Ovary (tissue), 3 donors: Measurements from ENCODE around the gene FAR1.
"Not testable (repeated sequence)": the region's sequence is repeated elsewhere in the genome, so short reads cannot be mapped to it uniquely, and the experiment has no call there.

Experiments
- CTCF ChIP-seq, 3 donors: fragments of 450-650 bp in 2 of 3; fragments of 200-600 bp in 1 of 3; IDR thresholded peaks; one replicate each; pipeline versions ENCODE4 v1.5.1 to v1.8.0; 2016 to 2022; ENCODE audit warnings: antibody characterized with exemption in 3 of 3, mild to moderate bottlenecking in 1 of 3
- EP300 ChIP-seq: sonication (generic); formaldehyde crosslinking; IDR thresholded peaks from one replicate; pipeline ENCODE4 v1.6.1; 2017; ENCODE audit warnings: antibody characterized with exemption
- POLR2A ChIP-seq: fragments of 450-650 bp; IDR thresholded peaks from one replicate; pipeline ENCODE4 v1.6.1; 2017; ENCODE audit warnings: antibody characterized with exemption, mild to moderate bottlenecking, moderate library complexity
- donor health status: DM: no; HTN: no; CAD: no.

DNA sequence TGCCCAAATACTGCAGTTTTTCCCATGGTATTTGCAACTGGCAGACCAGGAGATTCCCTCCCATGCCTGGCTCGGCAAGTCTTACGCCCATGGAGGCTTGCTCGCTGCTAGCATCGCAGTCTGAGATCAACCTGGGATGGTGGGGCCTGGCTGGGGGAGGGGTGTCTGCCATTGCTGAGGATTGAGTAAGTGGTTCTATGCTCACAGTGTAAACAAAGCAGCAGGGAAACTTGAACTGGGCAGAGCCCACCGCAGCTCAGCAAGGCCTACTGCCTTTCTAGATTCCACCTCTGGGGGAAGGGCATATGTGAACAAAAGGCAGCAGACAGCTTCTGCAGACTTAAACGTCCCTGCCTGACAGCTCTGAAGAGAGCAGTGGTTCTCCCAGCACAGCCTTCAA lies 17.0 kb upstream of the FAR1 start:
- not testable (repeated sequence) for TF ChIP-seq CTCF (IDR thresholded peaks at IDR 0.05); POLR2A; EP300
